Liver (tissue), 9 donors: ENCODE data around the gene PLS3. TPM values are rescaled to one million over a fixed set of nuclear protein-coding genes. Genes with fewer than 3 reads are reported as not detected.

Experiments used
- DNase-seq: peaks from one replicate; pipeline ENCODE4 v3.0.0-alpha.2; 2017; ENCODE audit warnings: low spot score
- H3K27ac ChIP-seq, 2 donors: one replicate each; pipeline ENCODE4 v1.7.0; 2013; ENCODE audit warnings: inconsistent platforms in 2 of 2, low read length in 2 of 2, control low read depth in 1 of 2, low read depth in 1 of 2, mild to moderate bottlenecking in 1 of 2
- H3K27me3 ChIP-seq, 4 donors: one replicate each; pipeline versions ENCODE4 v1.6.1 to v1.7.0; 2013; ENCODE audit warnings: low read length in 3 of 4, inconsistent platforms in 1 of 4, mild to moderate bottlenecking in 1 of 4, moderate library complexity in 1 of 4; ENCODE audit not compliant: control insufficient read depth in 4 of 4, insufficient read depth in 4 of 4
- H3K36me3 ChIP-seq, 4 donors: one replicate each; pipeline versions ENCODE4 v1.6.1 to v1.7.0; 2013; ENCODE audit warnings: low read length in 3 of 4, mild to moderate bottlenecking in 3 of 4, low read depth in 1 of 4, moderate library complexity in 1 of 4; ENCODE audit not compliant: control insufficient read depth in 4 of 4, insufficient read depth in 3 of 4
- H3K4me1 ChIP-seq, 4 donors: one replicate each; pipeline versions ENCODE4 v1.6.1 to v1.7.0; 2013; ENCODE audit warnings: low read length in 3 of 4, mild to moderate bottlenecking in 3 of 4, moderate library complexity in 1 of 4; ENCODE audit not compliant: control insufficient read depth in 4 of 4, insufficient read depth in 4 of 4
- H3K4me3 ChIP-seq, 3 donors: one replicate each; pipeline versions ENCODE4 v1.6.1 to v1.7.0; 2013; ENCODE audit warnings: low read length in 3 of 3, control low read depth in 1 of 3, low read depth in 1 of 3, mild to moderate bottlenecking in 1 of 3
- H3K9ac ChIP-seq, 2 donors: one replicate each; pipeline ENCODE4 v1.7.0; 2013; ENCODE audit warnings: low read length in 2 of 2, mild to moderate bottlenecking in 2 of 2, moderate library complexity in 2 of 2, control low read depth in 1 of 2, low read depth in 1 of 2
- H3K9me3 ChIP-seq, 4 donors: one replicate each; pipeline versions ENCODE4 v1.6.1 to v1.7.0; 2013; ENCODE audit warnings: low read length in 3 of 4; ENCODE audit not compliant: control insufficient read depth in 4 of 4
- CTCF ChIP-seq: fragments of 150-350 bp; IDR thresholded peaks from 2 replicates; pipeline ENCODE4 v1.5.1; 2017; ENCODE audit warnings: improper control_type of control experiment, low read depth, low read length; ENCODE audit not compliant: missing input control
- EGR1 ChIP-seq, 2 donors: IDR thresholded peaks; 2 replicates each; pipeline ENCODE4 v1.6.1; 2016 to 2018; ENCODE audit warnings: antibody characterized with exemption in 2 of 2, low read depth in 2 of 2
- FOXA1 ChIP-seq: IDR thresholded peaks from 2 replicates; pipeline ENCODE4 v1.6.1; 2016; ENCODE audit warnings: antibody characterized with exemption
- FOXA2 ChIP-seq: IDR thresholded peaks from 2 replicates; pipeline ENCODE4 v1.6.1; 2016; ENCODE audit warnings: antibody characterized with exemption
- GABPA ChIP-seq, 2 donors: IDR thresholded peaks in 1 of 2; conservative IDR thresholded peaks in 1 of 2; 2 replicates each; pipeline ENCODE4 v1.6.1; 2016; ENCODE audit warnings: antibody characterized with exemption in 2 of 2, mild to moderate bottlenecking in 1 of 2, moderate library complexity in 1 of 2
- HNF4A ChIP-seq, 2 donors: conservative IDR thresholded peaks; 2 replicates each; pipeline ENCODE4 v1.6.1; 2016; ENCODE audit warnings: antibody characterized with exemption in 2 of 2, mild to moderate bottlenecking in 2 of 2
- JUND ChIP-seq, 2 donors: IDR thresholded peaks; 2 replicates each; pipeline ENCODE4 v1.6.1; 2016; ENCODE audit warnings: antibody characterized with exemption in 2 of 2
- NR2F2 ChIP-seq: IDR thresholded peaks from 2 replicates; pipeline ENCODE4 v1.6.1; 2016; ENCODE audit warnings: antibody characterized with exemption
- RAD21 ChIP-seq, 2 donors: IDR thresholded peaks; 2 replicates each; pipeline ENCODE4 v1.6.1; 2016; ENCODE audit warnings: antibody characterized with exemption in 2 of 2, mild to moderate bottlenecking in 2 of 2
- RXRA ChIP-seq, 2 donors: IDR thresholded peaks; 2 replicates each; pipeline ENCODE4 v1.6.1; 2017 to 2018; ENCODE audit warnings: antibody characterized with exemption in 2 of 2, mild to moderate bottlenecking in 1 of 2
- SP1 ChIP-seq: IDR thresholded peaks from 2 replicates; pipeline ENCODE4 v1.6.1; 2018; ENCODE audit warnings: antibody characterized with exemption, mild to moderate bottlenecking
- TAF1 ChIP-seq: conservative IDR thresholded peaks from 2 replicates; pipeline ENCODE4 v1.6.1; 2016; ENCODE audit warnings: antibody characterized with exemption, mild to moderate bottlenecking
- YY1 ChIP-seq: IDR thresholded peaks from 2 replicates; pipeline ENCODE4 v1.6.1; 2016; ENCODE audit warnings: antibody characterized with exemption, mild to moderate bottlenecking
- ZBTB33 ChIP-seq: IDR thresholded peaks from 2 replicates; pipeline ENCODE4 v1.6.1; 2016; ENCODE audit warnings: antibody characterized with exemption
- WGBS: extraction: QIAGEN DNeasy Blood & Tissue Kit; methylation state at CpG from one replicate; pipeline ENCODE4 v1.1.7; 2013; 5-methylcytosine and 5-hydroxymethylcytosine counted together
- polyA plus RNA-seq, 2 donors: library from polyadenylated mRNA; stranded (reverse) in 1 of 2; unstranded in 1 of 2; fragments of 200-250 nt in 1 of 2; fragments of >200 nt in 1 of 2; fragmentation: Nextera tagmentation in 1 of 2; extraction: Ambion mirVana in 1 of 2; gene quantifications; one replicate each; pipeline versions ENCODE4 v1.2.1 to v1.2.3, GENCODE V29; 2013 to 2015
- total RNA-seq, 2 donors: library from RNA; depleted of rRNA; stranded (reverse); fragments of >200 nt; gene quantifications; one replicate each; pipeline ENCODE4 v1.2.3, GENCODE V29; 2014
- TF ChIP-seq, protein P1 (sequence below): IDR thresholded peaks from 2 replicates; pipeline ENCODE4 v1.6.1; 2016; ENCODE audit warnings: antibody characterized with exemption
- TF ChIP-seq, protein P2 (sequence below): IDR thresholded peaks from 2 replicates; pipeline ENCODE4 v1.6.1; 2016; ENCODE audit warnings: antibody characterized with exemption
- donor health status: healthy.
- donor health status: healthy.
- donor health status: healthy.
- donor health status: healthy.
- donor health status: healthy.

Gene PLS3
- total and polyA plus RNA-seq, 4 donors, result 56.3 to 119 (median 71.6) TPM

DNA sequence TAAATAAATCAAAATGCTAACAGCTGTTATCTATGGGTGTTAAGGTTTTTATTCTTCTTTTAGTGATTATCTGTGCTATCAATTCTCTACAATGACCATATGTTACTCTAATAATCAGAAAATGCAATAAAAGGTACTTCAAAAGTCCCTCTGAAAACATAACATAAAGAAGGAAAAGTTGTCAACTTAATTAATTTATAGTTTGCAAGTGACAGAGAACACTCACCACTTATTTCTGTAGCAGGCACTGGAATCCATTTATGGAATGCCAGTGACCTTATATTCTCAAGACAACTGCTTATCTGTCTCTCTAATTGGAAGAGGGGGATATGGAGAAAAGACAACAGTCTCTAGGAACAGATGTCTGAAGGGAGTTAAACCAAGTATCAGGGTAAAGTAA, 25.6 kb upstream of the PLS3 start:
- Histone ChIP-seq H3K9me3 (no peaks in the 10 kb centered on the region), H3K27me3 (no peaks in the 10 kb centered on the region), H3K27ac (no peak overlapping the region), H3K4me1 (no peaks in the 10 kb centered on the region), H3K9ac (no peak overlapping the region), H3K36me3 (no peaks in the 10 kb centered on the region), H3K4me3 (no peak overlapping the region)
- TF ChIP-seq YY1, result no peak
- TF ChIP-seq SP1, result no peak
- no peak for TF ChIP-seq FOXA1
- TF ChIP-seq, protein P1, sequence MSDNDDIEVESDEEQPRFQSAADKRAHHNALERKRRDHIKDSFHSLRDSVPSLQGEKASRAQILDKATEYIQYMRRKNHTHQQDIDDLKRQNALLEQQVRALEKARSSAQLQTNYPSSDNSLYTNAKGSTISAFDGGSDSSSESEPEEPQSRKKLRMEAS, result no peak
- TF ChIP-seq TAF1, result no peak
- TF ChIP-seq GABPA (IDR thresholded peaks at IDR 0.05 in 1 of 2, conservative IDR thresholded peaks at IDR 0.05 in 1 of 2), result no peak
- TF ChIP-seq CTCF, result no peak
- TF ChIP-seq RXRA (IDR thresholded peaks at IDR 0.05), result no peak
- no peak for TF ChIP-seq HNF4A (conservative IDR thresholded peaks at IDR 0.05)
- no peak for TF ChIP-seq JUND (IDR thresholded peaks at IDR 0.05)
- no peak for TF ChIP-seq ZBTB33
- TF ChIP-seq EGR1 (IDR thresholded peaks at IDR 0.05; ENCODE audit: low read depth in 2 of 2), result no peak
- no peak for DNase-seq

DNA sequence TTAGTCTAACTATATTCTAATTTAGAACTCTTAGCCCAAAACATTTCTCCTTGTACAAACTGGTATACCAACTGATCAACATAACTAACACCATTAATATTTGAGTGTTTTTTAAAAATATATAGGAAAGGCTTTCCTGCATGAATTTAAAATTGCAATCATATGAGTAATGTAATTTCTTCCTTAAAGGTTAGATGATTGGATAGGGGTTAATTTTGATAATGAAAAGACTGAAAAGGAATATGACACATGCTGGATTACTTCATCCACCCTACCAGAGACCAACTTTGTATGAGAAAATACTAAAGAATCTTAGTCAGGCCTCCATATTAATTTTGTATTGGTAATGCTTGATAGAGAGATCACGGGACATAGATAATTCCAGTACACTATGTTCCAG, 25.1 kb upstream of the PLS3 start:
- WGBS, result 93% methylated on average over 1 of the region's 1 CpG
- no peak overlapping the region for H3K9ac ChIP-seq
- H3K36me3 ChIP-seq, result no peaks in the 10 kb centered on the region
- no peak overlapping the region for H3K27ac ChIP-seq
- no peak for DNase-seq
- no peaks in the 10 kb centered on the region for H3K9me3 ChIP-seq
- no peak overlapping the region for H3K4me3 ChIP-seq
- H3K27me3 ChIP-seq, result no peaks in the 10 kb centered on the region
- TF ChIP-seq FOXA1 (no peak), SP1 (no peak), RAD21 (IDR thresholded peaks at IDR 0.05) (no peak), YY1 (no peak), NR2F2 (no peak), FOXA2 (no peak), RXRA (IDR thresholded peaks at IDR 0.05) (no peak), EGR1 (IDR thresholded peaks at IDR 0.05; ENCODE audit: low read depth in 2 of 2) (no peak), GABPA (IDR thresholded peaks at IDR 0.05 in 1 of 2, conservative IDR thresholded peaks at IDR 0.05 in 1 of 2) (no peak)
- TF ChIP-seq, protein P2, sequence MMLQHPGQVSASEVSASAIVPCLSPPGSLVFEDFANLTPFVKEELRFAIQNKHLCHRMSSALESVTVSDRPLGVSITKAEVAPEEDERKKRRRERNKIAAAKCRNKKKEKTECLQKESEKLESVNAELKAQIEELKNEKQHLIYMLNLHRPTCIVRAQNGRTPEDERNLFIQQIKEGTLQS, result no peak
- H3K4me1 ChIP-seq, result no peaks in the 10 kb centered on the region
